VCaP (cell line): Measurements from ENCODE around the gene NMNAT2.
"Not testable (repeated sequence)": the region's sequence is repeated elsewhere in the genome, so short reads cannot be mapped to it uniquely, and the experiment has no call there.

ENCODE experiments used
- H3K27ac ChIP-seq: fragments of 450-650 bp; 2 replicates; pipeline ENCODE4 v1.5.1; 2017
- CTCF ChIP-seq: fragments of 450-650 bp; conservative IDR thresholded peaks from 2 replicates; pipeline ENCODE4 v1.5.1; 2017; ENCODE audit warnings: mild to moderate bottlenecking, moderate library complexity

NMNAT2 gene

GRCh38 chr1:183247066-183247465, 171.1 kb downstream of the NMNAT2 start:
- TF ChIP-seq CTCF: no peak
- no peak overlapping the region for H3K27ac ChIP-seq

GRCh38 chr1:183246436-183246835, 171.7 kb downstream of the NMNAT2 start:
- no peak overlapping the region for H3K27ac ChIP-seq

GRCh38 chr1:183245357-183245756, 172.8 kb downstream of the NMNAT2 start:
- no peak for TF ChIP-seq CTCF
- no peak overlapping the region for H3K27ac ChIP-seq

More at GRCh38 chr1:183246436-183246835, 171.7 kb downstream of the NMNAT2 start:
- TF ChIP-seq CTCF: no peak

GRCh38 chr1:183244466-183244865, 173.7 kb downstream of the NMNAT2 start:
- no peak overlapping the region for H3K27ac ChIP-seq
- TF ChIP-seq CTCF: no peak

- H3K27ac ChIP-seq: no peak overlapping the region
- no peak for TF ChIP-seq CTCF
Measured at GRCh38 chr1:183243161-183244050, 174.8 kb downstream of the NMNAT2 start.

GRCh38 chr1:183242556-183242955, 175.6 kb downstream of the NMNAT2 start:
- no peak overlapping the region for H3K27ac ChIP-seq
- no peak for TF ChIP-seq CTCF

- no peak overlapping the region for H3K27ac ChIP-seq
- no peak for TF ChIP-seq CTCF
Measured at GRCh38 chr1:183241471-183241870, 176.7 kb downstream of the NMNAT2 start.

- H3K27ac ChIP-seq: not testable (repeated sequence)
Measured at GRCh38 chr1:183240853-183241252, 177.3 kb downstream of the NMNAT2 start.
